Vagina (tissue), 2 donors: ENCODE measurements around the gene ZNF680. TPM values are rescaled to one million over a fixed set of nuclear protein-coding genes. Genes with fewer than 3 reads are reported as not detected.

Experiments used
- DNase-seq, 2 donors: peaks; one replicate each; pipeline ENCODE4 v3.0.0-alpha.2; 2017; ENCODE audit errors: extremely low spot score in 2 of 2
- H3K27ac ChIP-seq: fragments of 200-600 bp; sonication (generic); one replicate; pipeline ENCODE4 v1.5.1; 2019
- H3K27me3 ChIP-seq: fragments of 200-600 bp; sonication (generic); one replicate; pipeline ENCODE4 v1.5.1; 2019
- H3K36me3 ChIP-seq, 2 donors: fragments of 200-600 bp; sonication (generic); one replicate each; pipeline ENCODE4 v1.5.1; 2017 to 2019
- H3K4me1 ChIP-seq: fragments of 200-600 bp; sonication (generic); one replicate; pipeline ENCODE4 v1.5.1; 2019
- H3K4me3 ChIP-seq, 2 donors: fragments of 200-600 bp; sonication (generic); 1 replicate in 1 of 2; 2 replicates in 1 of 2; pipeline ENCODE4 v1.5.1; 2016 to 2019
- H3K9me3 ChIP-seq: fragments of 200-600 bp; sonication (generic); one replicate; pipeline ENCODE4 v1.5.1; 2019
- CTCF ChIP-seq, 3 experiments: fragments of 450-650 bp in 2 of 3; fragments of 200-600 bp in 1 of 3; sonication (generic) in 1 of 3; IDR thresholded peaks; one replicate each; pipeline ENCODE4 v1.5.1; 2017 to 2019; ENCODE audit warnings: antibody characterized with exemption in 3 of 3, mild to moderate bottlenecking in 2 of 3, moderate library complexity in 2 of 3
- POLR2A ChIP-seq, 2 donors: fragments of 450-650 bp; IDR thresholded peaks; one replicate each; pipeline ENCODE4 v1.6.1; 2017; ENCODE audit warnings: antibody characterized with exemption in 2 of 2, mild to moderate bottlenecking in 2 of 2, moderate library complexity in 2 of 2
- POLR2AphosphoS5 ChIP-seq, 2 donors: sonication (generic); formaldehyde crosslinking; IDR thresholded peaks; one replicate each; pipeline ENCODE4 v1.9.0; 2017; ENCODE audit warnings: antibody characterized with exemption in 2 of 2, mild to moderate bottlenecking in 2 of 2, low read depth in 1 of 2; ENCODE audit not compliant: insufficient read depth in 1 of 2
- intact Hi-C: fragments of 100-400 bp; cut with DNase I; formaldehyde crosslinking; loops from one replicate; pipeline ENCODE4 v1.15.1; 2023
- total RNA-seq: library from RNA; depleted of rRNA; stranded (reverse); fragments of >200 nt; gene quantifications from one replicate; pipeline ENCODE4 v1.2.3, GENCODE V29; 2016

ZNF680 gene
- 22.1 TPM for total RNA-seq

GRCh38 chr7:64562626-64563278, at the start of gene ZNF680:
ZNF680 (minus strand) TSS chr7:64563071; CDS start chr7:64562954, 117 bp downstream.
- TF ChIP-seq POLR2A (IDR thresholded peaks at IDR 0.05): peak in 1 of 2 donors; percentile 61
- peak; percentile 92 to 95 for TF ChIP-seq POLR2AphosphoS5 (IDR thresholded peaks at IDR 0.05; ENCODE audit: insufficient read depth in 1 of 2, low read depth in 1 of 2)
- TF ChIP-seq CTCF (IDR thresholded peaks at IDR 0.05): no peak
- H3K27ac ChIP-seq: peak within 1 kb of the TSS; percentile 86
- intact Hi-C loops: no loop called here
- H3K4me1 ChIP-seq: peaks cover 46% of the 10 kb centered on the region
- peak within 1 kb of the TSS; percentile 77 to 80 for H3K4me3 ChIP-seq
- H3K9me3 ChIP-seq: no peaks in the 10 kb centered on the region
- no peaks in the 10 kb centered on the region for H3K36me3 ChIP-seq
- no peaks in the 10 kb centered on the region for H3K27me3 ChIP-seq
- peak in 1 of 2 donors; percentile 99 for DNase-seq

- H3K27me3 ChIP-seq: no peaks in the 10 kb centered on the region
- H3K27ac ChIP-seq: no peak overlapping the region
- H3K4me1 ChIP-seq: no peaks in the 10 kb centered on the region
- no peaks in the 10 kb centered on the region for H3K9me3 ChIP-seq
- no peak overlapping the region for H3K4me3 ChIP-seq
- DNase-seq: no peak
- H3K36me3 ChIP-seq: no peaks in the 10 kb centered on the region
- intact Hi-C loops: loop anchor here (10.0 kb wide), 1 partner anchor 428 kb away; no protein-coding TSS in a partner anchor
- no peak for TF ChIP-seq CTCF (IDR thresholded peaks at IDR 0.05)
- no peak for TF ChIP-seq POLR2A (IDR thresholded peaks at IDR 0.05)
- TF ChIP-seq POLR2AphosphoS5 (IDR thresholded peaks at IDR 0.05; ENCODE audit: insufficient read depth in 1 of 2, low read depth in 1 of 2): no peak
Observed at GRCh38 chr7:64612452-64612851, 49.6 kb upstream of the ZNF680 start.

GRCh38 chr7:64611717-64612116, 48.8 kb upstream of the ZNF680 start:
- intact Hi-C loops: loop anchor here (10.0 kb wide), 1 partner anchor 427 kb away; no protein-coding TSS in a partner anchor
- TF ChIP-seq POLR2AphosphoS5 (IDR thresholded peaks at IDR 0.05; ENCODE audit: insufficient read depth in 1 of 2, low read depth in 1 of 2): no peak
- TF ChIP-seq CTCF (IDR thresholded peaks at IDR 0.05): no peak
- no peak for TF ChIP-seq POLR2A (IDR thresholded peaks at IDR 0.05)

GRCh38 chr7:64610997-64611396, 48.1 kb upstream of the ZNF680 start:
- TF ChIP-seq CTCF (IDR thresholded peaks at IDR 0.05): no peak
- no peak for TF ChIP-seq POLR2AphosphoS5 (IDR thresholded peaks at IDR 0.05; ENCODE audit: insufficient read depth in 1 of 2, low read depth in 1 of 2)
- TF ChIP-seq POLR2A (IDR thresholded peaks at IDR 0.05): no peak
- Histone ChIP-seq H3K36me3 (no peaks in the 10 kb centered on the region), H3K27ac (no peak overlapping the region), H3K27me3 (no peaks in the 10 kb centered on the region), H3K9me3 (no peaks in the 10 kb centered on the region), H3K4me1 (no peaks in the 10 kb centered on the region), H3K4me3 (no peak overlapping the region)
- intact Hi-C loops: loop anchor here (10.0 kb wide), 1 partner anchor 426 kb away; no protein-coding TSS in a partner anchor
- peak; percentile 52 to 62 for DNase-seq

More at GRCh38 chr7:64611717-64612116, 48.8 kb upstream of the ZNF680 start:
- Histone ChIP-seq H3K9me3 (no peaks in the 10 kb centered on the region), H3K27ac (no peak overlapping the region), H3K4me3 (no peak overlapping the region), H3K4me1 (no peaks in the 10 kb centered on the region), H3K36me3 (no peaks in the 10 kb centered on the region), H3K27me3 (no peaks in the 10 kb centered on the region)
- no peak for DNase-seq
